Hepatocyte (in vitro differentiated cells): ENCODE measurements around the gene ARHGAP1. TPM values are rescaled to one million over a fixed set of nuclear protein-coding genes. Genes with fewer than 3 reads are reported as not detected.

Source experiments
- DNase-seq: peaks from one replicate; pipeline ENCODE4 v3.0.0-alpha.2; 2016; ENCODE audit warnings: low spot score
- H2AFZ ChIP-seq: fragments of 200-600 bp; sonication (generic); 2 replicates; pipeline ENCODE4 v1.6.0; 2016; ENCODE audit warnings: antibody characterized with exemption, mild to moderate bottlenecking
- H3K27ac ChIP-seq: fragments of 200-600 bp; sonication (generic); 2 replicates; pipeline ENCODE4 v1.5.1; 2016; ENCODE audit warnings: mild to moderate bottlenecking
- H3K27me3 ChIP-seq: fragments of 200-600 bp; sonication (generic); 2 replicates; pipeline ENCODE4 v1.6.1; 2016
- H3K36me3 ChIP-seq: fragments of 200-600 bp; sonication (generic); replicated peaks from 2 replicates; pipeline ENCODE4 v1.5.1; 2016; ENCODE audit warnings: low read depth; ENCODE audit not compliant: insufficient read depth
- H3K4me1 ChIP-seq: fragments of 200-600 bp; sonication (generic); 2 replicates; pipeline ENCODE4 v1.5.1; 2016; ENCODE audit warnings: mild to moderate bottlenecking, moderate library complexity; ENCODE audit not compliant: insufficient read depth
- H3K4me2 ChIP-seq: fragments of 200-600 bp; sonication (generic); 2 replicates; pipeline ENCODE4 v1.6.0; 2016
- H3K4me3 ChIP-seq: fragments of 200-600 bp; sonication (generic); 2 replicates; pipeline ENCODE4 v1.5.1; 2016; ENCODE audit warnings: mild to moderate bottlenecking
- H3K79me2 ChIP-seq: fragments of 200-600 bp; sonication (generic); 2 replicates; pipeline ENCODE4 v1.6.0; 2017; ENCODE audit warnings: mild to moderate bottlenecking
- H3K9me2 ChIP-seq: fragments of 200-600 bp; sonication (generic); replicated peaks from 2 replicates; pipeline ENCODE4 v1.6.0; 2017; ENCODE audit warnings: mild to moderate bottlenecking; ENCODE audit not compliant: insufficient read depth
- H3K9me3 ChIP-seq: fragments of 200-600 bp; sonication (generic); 2 replicates; pipeline ENCODE4 v1.5.1; 2016; ENCODE audit warnings: low read depth, mild to moderate bottlenecking
- H4K20me1 ChIP-seq: fragments of 200-600 bp; sonication (generic); 2 replicates; pipeline ENCODE4 v1.6.0; 2016; ENCODE audit warnings: mild to moderate bottlenecking; ENCODE audit not compliant: insufficient read depth, poor library complexity, severe bottlenecking
- EZH2 ChIP-seq: fragments of 200-600 bp; sonication (generic); IDR thresholded peaks from 2 replicates; pipeline ENCODE4 v1.6.1; 2016; ENCODE audit warnings: antibody characterized with exemption, mild to moderate bottlenecking, borderline replicate concordance
- EZH2phosphoT487 ChIP-seq: fragments of 200-600 bp; sonication (generic); IDR thresholded peaks from one replicate; pipeline ENCODE4 v1.6.1; 2018; ENCODE audit warnings: antibody characterized with exemption, mild to moderate bottlenecking, low read depth, moderate library complexity; ENCODE audit not compliant: unreplicated experiment, severe bottlenecking
- WGBS: methylation state at CpG from one replicate; pipeline ENCODE4 v1.1.6; 2016; ENCODE audit warnings: low lambda C conversion rate; ENCODE audit errors: missing lambda C conversion rate; 5-methylcytosine and 5-hydroxymethylcytosine counted together
- polyA plus RNA-seq: library from polyadenylated mRNA; unstranded; fragments of >200 nt; fragmentation: Nextera tagmentation; extraction: Ambion mirVana; gene quantifications from 2 replicates; pipeline ENCODE4 v1.2.1, GENCODE V29; 2016
- total RNA-seq: library from RNA; depleted of rRNA; stranded (reverse); fragments of >200 nt; gene quantifications from 2 replicates; pipeline ENCODE4 v1.2.3, GENCODE V29; 2014
- TF ChIP-seq, protein P1 (sequence below): fragments of 200-600 bp; sonication (generic); IDR thresholded peaks from 2 replicates; pipeline ENCODE4 v1.5.1; 2016; ENCODE audit warnings: antibody characterized with exemption, mild to moderate bottlenecking; ENCODE audit not compliant: poor library complexity

Gene ARHGAP1
- total and polyA plus RNA-seq, 2 experiments from 2014 or later, result 23.4 to 62.8 TPM

DNA sequence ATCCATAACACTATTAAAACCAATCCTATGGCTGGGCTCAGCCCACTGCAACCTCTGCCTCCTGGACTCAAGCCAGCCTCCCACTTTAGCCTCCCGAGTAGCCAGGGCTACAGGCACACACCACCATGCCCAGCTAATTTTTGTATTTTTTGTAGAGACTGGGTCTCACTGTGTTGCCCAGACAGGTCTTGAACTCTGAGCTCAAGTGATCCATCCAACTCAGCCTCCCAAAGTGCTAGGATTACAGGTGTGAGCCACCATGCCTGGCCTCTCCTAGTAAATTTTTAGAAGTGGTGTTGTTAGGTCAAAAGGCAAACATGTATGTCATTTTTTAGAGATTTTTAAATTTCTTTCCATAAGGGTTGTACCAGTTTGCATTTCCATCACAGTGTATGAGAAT lies 32.8 kb upstream of the ARHGAP1 start:
- Histone ChIP-seq H4K20me1 (no peaks in the 10 kb centered on the region), H3K36me3 (no peaks in the 10 kb centered on the region), H3K4me3 (no peak overlapping the region), H3K9me3 (no peaks in the 10 kb centered on the region), H3K4me1 (no peaks in the 10 kb centered on the region), H2AFZ (no peak overlapping the region), H3K4me2 (no peak overlapping the region), H3K27me3 (no peaks in the 10 kb centered on the region), H3K9me2 (no peaks in the 10 kb centered on the region), H3K79me2 (no peaks in the 10 kb centered on the region), H3K27ac (no peak overlapping the region)
- no peak for TF ChIP-seq EZH2phosphoT487
- TF ChIP-seq EZH2, result no peak
- TF ChIP-seq, protein P1, sequence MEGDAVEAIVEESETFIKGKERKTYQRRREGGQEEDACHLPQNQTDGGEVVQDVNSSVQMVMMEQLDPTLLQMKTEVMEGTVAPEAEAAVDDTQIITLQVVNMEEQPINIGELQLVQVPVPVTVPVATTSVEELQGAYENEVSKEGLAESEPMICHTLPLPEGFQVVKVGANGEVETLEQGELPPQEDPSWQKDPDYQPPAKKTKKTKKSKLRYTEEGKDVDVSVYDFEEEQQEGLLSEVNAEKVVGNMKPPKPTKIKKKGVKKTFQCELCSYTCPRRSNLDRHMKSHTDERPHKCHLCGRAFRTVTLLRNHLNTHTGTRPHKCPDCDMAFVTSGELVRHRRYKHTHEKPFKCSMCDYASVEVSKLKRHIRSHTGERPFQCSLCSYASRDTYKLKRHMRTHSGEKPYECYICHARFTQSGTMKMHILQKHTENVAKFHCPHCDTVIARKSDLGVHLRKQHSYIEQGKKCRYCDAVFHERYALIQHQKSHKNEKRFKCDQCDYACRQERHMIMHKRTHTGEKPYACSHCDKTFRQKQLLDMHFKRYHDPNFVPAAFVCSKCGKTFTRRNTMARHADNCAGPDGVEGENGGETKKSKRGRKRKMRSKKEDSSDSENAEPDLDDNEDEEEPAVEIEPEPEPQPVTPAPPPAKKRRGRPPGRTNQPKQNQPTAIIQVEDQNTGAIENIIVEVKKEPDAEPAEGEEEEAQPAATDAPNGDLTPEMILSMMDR, result no peak
- WGBS, result 95% methylated on average over 1 of the region's 1 CpG
- no peak for DNase-seq

DNA sequence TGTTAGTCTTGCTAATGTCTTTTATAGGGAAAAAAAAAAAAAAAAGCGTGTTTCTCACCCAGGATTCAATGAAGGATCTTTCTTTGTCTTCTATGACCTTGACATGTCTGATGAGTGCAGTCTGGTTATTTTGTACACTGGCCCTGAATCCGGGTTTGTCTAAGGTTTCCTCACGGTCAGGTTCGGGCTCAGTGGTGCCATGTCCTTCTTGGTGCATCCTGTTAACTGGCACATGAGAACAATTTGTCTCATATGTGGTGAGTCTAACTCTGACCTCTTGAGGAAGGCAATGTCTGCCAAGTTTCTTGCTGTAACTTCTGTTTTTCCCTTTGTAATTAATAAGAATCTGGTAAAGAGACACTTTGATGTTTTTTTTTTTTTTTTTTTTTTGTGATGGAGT lies 31.1 kb upstream of the ARHGAP1 start:
- Histone ChIP-seq H3K27ac (no peak overlapping the region), H4K20me1 (no peaks in the 10 kb centered on the region), H3K79me2 (no peaks in the 10 kb centered on the region), H3K36me3 (no peaks in the 10 kb centered on the region), H3K27me3 (no peaks in the 10 kb centered on the region), H3K9me3 (no peaks in the 10 kb centered on the region), H3K4me3 (no peak overlapping the region), H2AFZ (no peak overlapping the region), H3K4me2 (no peak overlapping the region), H3K4me1 (no peaks in the 10 kb centered on the region), H3K9me2 (no peaks in the 10 kb centered on the region)
- WGBS, result 91% methylated on average over 4 of the region's 4 CpGs
- no peak for TF ChIP-seq EZH2
- TF ChIP-seq, protein P1, result no peak
- no peak for TF ChIP-seq EZH2phosphoT487
- no peak for DNase-seq

DNA sequence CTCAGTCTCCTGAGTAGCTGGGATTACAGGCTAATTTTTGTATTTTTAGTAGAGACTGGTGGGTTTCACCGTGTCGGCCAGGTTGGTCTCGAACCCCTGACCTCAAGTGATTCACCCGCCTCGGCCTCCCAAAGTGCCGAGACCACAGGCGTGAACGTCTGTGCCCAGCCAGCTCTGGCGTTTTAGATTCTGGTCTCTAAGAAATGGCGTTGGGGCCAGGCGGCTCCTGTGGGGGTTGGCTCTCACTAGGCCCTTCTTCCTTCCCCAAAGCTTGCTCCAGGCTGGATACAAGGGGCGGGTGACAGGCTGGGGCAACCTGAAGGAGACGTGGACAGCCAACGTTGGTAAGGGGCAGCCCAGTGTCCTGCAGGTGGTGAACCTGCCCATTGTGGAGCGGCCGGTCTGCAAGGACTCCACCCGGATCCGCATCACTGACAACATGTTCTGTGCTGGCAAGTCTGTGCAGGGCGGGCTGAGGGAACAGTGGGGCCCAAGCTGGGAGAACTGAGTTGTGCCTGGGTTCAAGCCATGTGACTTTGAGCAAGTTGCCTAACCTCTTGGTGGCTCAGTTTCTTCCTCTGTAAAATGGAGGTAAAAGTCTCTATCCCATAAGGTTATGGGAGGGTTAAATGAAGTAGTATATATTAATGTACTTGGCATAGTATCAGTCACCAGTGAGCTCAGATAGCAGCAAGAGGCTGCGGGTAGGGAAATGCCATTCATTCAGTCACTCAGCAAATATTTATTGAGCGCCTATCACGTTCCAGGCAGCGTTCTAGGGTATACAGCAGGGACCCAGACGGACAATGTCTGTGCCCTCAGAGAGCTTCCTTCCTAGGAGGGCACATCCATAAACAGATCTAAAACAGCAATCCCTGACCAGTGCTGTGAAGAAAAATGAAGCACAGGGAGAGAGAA lies 28.9 kb upstream of the ARHGAP1 start:
- H3K27ac ChIP-seq, result no peak overlapping the region
- no peaks in the 10 kb centered on the region for H3K79me2 ChIP-seq
- no peak overlapping the region for H3K4me3 ChIP-seq
- H3K27me3 ChIP-seq, result no peaks in the 10 kb centered on the region
- H3K4me2 ChIP-seq, result no peak overlapping the region
- H4K20me1 ChIP-seq, result no peaks in the 10 kb centered on the region
- WGBS, result 90% methylated on average over 24 of the region's 24 CpGs
- TF ChIP-seq EZH2phosphoT487 (no peak), EZH2 (no peak)
- TF ChIP-seq, protein P1, result no peak
- H2AFZ ChIP-seq, result no peak overlapping the region
- no peaks in the 10 kb centered on the region for H3K9me2 ChIP-seq
- no peak for DNase-seq
- H3K36me3 ChIP-seq, result no peaks in the 10 kb centered on the region
- H3K9me3 ChIP-seq, result no peaks in the 10 kb centered on the region
- H3K4me1 ChIP-seq, result no peaks in the 10 kb centered on the region
